C4-2B (cell line): ENCODE measurements around the gene KLC1.

ENCODE experiments used
- ZFX ChIP-seq: fragments of 450-650 bp; IDR thresholded peaks from 2 replicates; pipeline ENCODE4 v1.6.1; 2017
- TF ChIP-seq, protein P1 (sequence below): fragments of 450-650 bp; conservative IDR thresholded peaks from 2 replicates; pipeline ENCODE4 v1.5.1; 2017; ENCODE audit warnings: mild to moderate bottlenecking

- TF ChIP-seq, protein P1, sequence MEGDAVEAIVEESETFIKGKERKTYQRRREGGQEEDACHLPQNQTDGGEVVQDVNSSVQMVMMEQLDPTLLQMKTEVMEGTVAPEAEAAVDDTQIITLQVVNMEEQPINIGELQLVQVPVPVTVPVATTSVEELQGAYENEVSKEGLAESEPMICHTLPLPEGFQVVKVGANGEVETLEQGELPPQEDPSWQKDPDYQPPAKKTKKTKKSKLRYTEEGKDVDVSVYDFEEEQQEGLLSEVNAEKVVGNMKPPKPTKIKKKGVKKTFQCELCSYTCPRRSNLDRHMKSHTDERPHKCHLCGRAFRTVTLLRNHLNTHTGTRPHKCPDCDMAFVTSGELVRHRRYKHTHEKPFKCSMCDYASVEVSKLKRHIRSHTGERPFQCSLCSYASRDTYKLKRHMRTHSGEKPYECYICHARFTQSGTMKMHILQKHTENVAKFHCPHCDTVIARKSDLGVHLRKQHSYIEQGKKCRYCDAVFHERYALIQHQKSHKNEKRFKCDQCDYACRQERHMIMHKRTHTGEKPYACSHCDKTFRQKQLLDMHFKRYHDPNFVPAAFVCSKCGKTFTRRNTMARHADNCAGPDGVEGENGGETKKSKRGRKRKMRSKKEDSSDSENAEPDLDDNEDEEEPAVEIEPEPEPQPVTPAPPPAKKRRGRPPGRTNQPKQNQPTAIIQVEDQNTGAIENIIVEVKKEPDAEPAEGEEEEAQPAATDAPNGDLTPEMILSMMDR, result no peak
- no peak for TF ChIP-seq ZFX
These were observed 75.7 kb downstream of the KLC1 start for GRCh38 chr14:103704708-103705107.
